NCI-H187 treated with DMSO at 0.1 percent for 48 hours (cell line): ENCODE results near the gene RBBP7.
"Not testable (repeated sequence)": the region's sequence is repeated elsewhere in the genome, so short reads cannot be mapped to it uniquely, and the experiment has no call there.

ENCODE experiments used
- DNase-seq: peaks from one replicate; lab custom pipeline; 2025; lab: John Stamatoyannopoulos, UW

The RBBP7 gene

DNA sequence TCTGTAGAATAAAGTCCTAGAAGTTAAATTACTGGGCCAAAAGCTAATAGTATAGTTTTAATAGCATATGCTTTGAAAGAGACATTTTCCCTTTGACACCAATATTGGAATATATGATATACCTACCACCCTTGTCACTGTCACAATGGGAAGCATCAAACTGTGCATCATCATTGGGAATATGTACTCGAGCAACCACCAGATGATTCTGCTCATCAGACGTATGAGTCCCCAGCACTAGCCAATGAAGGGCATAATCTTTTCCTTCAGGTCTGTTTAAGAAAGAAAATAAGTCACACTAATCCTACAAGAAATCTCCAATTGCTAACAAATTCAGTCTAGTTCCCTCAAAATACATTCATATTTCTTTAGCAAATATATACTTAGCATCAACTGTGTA, 7.3 kb downstream of the RBBP7 start:
- no peak for DNase-seq

DNA sequence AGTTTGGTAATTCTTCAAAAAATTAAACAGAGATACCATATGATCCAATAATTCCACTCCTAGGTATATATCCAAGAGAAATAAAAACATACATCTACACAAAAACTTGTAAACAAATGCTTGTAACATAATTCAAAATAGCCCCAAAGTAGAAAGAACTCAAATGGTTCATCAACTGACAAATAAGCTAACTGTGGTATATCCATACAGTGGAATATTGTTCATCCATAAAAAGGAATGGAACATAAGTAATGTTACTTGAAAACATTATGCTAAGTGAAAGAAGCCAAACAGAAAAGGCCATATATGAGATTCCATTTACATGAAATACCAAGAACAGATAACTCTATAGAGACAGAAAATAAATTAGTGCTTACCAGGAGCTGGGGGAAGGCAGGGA, 13.4 kb downstream of the RBBP7 start:
- DNase-seq: no peak

DNA sequence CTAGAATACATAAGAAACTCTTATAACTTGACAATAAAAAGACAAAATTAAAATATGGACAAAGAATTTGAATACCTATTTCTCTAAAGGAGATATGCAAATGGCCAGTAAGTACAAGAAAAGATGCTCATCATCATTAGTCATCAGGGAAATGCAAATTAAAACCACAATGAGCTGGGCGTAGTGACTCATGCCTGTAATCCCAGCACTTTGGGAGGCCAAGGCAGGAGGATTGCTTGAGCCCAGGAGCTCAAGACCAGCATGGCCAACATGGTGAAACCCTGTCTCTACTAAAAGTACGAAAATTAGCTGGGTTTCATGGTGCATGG, 14.1 kb downstream of the RBBP7 start:
- not testable (repeated sequence) for DNase-seq

DNA sequence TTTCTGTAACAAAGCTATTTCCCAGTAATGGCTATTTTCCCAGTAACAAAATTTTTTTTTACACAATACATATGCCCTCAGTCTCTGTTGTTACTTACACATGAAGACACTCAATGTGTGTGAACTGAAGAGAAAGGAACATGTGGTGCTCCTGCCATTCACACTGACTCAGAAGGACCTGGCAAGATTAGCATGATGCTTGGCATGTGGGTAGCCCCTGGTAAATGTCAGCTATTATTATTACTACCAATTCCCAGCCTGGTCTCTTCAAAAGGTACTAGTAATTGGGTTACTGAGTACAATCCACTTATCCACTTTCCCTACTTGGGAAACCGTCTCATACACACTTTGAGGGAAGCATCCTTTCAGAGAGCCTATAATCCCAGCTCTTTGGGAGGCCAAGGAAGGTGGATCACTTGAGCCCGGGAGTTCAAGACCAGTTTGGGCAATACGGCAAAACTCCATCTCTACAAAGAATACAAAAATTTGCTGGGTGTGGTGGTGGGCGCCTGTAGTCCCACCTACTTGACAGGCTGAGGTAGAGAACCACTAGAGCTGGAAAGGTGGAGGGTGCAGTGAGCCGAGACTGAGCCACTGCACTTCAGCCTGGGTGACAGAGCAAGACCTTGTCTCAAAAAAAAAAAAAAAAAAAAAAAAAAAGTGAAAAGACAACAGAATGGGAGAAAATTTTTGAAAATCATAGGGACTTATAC, 14.6 kb downstream of the RBBP7 start:
- DNase-seq: no peak

DNA sequence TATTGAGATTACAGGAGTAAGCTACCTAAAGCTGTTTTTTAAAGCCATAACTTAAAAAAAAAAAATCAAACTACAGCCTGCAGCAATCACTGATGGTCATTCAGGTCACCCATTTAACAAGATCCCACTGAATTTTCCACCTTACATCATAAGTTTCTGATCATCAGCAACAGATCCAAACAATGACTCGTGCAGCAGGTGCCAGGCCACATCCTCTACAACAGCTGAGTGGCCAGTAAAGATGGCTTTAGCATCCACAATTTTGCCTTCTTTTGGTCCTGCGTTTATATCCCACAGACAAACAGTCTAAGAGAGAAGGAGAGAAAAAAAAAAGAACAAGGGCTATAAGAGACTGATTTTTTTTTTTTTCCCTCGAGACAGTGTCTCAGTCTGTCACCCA, 16.6 kb downstream of the RBBP7 start:
- DNase-seq: no peak

DNA sequence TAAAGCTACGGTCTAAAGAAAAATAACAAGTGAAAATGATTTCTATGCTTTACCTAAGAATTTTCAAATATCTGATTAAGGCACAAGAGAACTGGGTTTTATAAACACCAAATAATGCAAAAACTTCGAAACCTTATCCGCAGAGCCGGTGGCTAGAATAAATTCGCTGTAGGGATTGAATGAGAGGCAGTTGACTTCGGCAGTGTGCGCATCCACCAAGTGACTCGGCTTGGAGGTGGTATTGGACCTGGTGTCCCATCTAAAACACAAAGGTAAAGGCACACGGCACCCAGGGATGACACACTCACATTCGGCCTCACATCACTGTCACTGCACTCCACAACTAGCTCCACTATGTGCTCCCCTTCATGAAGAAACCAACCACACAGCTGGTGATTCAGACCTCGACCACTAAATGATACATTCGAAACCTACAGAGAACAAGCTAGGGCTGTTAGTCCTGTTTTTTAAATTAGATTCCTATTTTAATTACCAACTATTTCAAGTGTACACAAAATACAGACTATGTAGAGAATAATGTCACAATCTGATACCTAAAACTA, 17.5 kb downstream of the RBBP7 start:
- DNase-seq: no peak

DNA sequence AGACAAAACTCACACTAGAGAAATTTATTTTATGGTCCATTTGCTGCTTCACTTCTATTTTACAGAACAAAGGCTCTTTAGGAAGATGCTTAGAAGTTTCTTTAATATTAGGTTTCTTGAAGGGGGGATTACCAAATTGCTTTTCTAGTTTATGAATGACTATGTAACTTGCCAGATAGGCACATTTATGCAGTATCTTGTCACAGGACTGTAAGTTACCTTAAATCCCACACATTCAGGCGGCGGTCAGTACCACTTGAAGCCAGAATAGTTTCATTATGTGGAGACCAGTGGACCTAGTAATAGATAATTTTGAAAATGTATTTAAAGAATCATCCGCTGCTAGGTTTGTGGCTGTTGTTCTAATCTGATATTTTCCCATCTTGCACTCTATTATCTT, 18.3 kb downstream of the RBBP7 start:
- no peak for DNase-seq

DNA sequence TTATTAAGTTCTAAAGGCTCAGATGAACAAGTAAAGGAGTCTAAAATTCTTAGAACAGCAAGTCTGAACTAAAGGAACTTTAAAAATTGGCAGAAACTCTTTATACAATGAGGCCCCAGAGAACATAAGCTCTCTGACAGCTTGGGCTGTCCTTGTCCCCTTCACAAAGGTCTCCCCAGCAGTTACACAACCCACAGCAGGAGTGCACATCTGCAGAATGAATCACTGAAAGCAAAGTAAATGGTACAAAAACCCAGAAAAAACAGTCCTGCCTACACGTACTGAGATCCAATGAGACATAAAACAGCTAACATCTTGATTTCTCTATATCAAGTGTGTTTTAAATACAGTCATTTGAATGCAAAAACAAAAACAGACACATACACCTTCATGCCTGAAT, 18.7 kb downstream of the RBBP7 start:
- no peak for DNase-seq

DNA sequence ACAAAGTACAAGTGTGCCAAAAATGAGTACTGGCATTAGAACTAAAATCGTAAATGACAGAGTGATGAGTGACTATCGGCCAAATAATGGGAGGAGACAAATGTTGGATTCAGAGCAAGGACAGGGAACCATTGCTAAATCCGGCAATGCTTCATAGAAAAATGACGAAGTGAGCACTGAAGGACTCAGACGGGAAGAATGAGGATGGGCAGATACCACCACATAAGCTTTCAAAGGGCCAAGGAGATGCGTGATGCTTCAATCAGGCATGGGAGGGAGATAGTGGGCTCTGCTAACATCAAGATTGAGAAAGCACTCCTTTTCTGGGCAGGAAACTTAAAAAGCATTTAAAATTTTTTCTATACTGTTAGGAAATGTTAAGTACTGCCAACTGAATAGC, 21.6 kb downstream of the RBBP7 start:
- DNase-seq: no peak

DNA sequence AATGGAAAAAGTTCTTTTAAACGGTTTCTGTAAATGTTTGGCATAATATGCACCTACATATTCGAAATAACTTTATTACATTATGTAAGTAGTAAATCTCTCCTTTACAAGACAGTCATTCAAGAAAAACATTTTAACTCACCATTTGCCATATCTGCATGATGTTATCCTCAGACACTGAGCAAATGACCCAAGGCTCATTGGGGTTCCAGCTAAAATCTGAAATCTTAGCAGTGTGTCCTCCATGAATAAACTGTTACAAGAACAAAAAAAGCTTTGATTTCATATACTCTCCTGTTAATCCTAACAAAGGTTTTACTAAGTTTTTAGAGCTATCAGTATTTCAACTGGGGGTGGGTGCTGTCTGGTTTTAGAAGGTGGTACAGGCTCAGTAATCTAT, 24.5 kb downstream of the RBBP7 start:
- DNase-seq: no peak

DNA sequence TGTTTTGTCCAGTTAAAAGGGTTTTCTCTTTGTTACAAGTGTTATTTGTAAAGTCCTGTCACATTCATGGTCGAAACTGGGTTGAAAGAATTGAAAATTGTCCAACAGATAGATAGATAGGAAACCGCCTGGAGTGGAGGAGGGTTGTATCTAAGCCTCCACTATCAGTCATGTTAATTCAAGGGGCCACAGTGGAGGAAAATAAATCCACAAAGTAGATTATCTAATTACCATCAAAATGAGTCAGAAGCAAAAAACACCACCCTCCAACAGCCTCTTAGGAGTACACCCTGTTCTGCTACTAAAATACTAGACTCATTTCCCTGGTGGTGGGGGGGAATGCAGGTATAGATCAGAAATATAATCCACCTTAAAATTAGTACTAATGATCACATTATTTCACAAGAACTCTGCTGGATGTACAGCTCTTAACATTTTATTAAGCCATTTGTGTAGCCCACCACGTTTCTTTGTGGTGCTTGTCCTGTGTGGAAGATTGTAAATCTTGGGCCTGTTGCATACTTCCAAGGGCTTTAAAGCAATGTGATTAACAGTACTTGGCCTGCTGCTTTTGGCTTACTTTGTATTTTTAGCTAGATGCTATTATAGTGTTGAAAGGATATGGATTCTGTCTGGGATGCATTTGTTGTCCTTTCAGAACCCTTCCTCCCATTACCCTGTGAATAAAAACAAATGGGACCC, 26.8 kb downstream of the RBBP7 start:
- no peak for DNase-seq

DNA sequence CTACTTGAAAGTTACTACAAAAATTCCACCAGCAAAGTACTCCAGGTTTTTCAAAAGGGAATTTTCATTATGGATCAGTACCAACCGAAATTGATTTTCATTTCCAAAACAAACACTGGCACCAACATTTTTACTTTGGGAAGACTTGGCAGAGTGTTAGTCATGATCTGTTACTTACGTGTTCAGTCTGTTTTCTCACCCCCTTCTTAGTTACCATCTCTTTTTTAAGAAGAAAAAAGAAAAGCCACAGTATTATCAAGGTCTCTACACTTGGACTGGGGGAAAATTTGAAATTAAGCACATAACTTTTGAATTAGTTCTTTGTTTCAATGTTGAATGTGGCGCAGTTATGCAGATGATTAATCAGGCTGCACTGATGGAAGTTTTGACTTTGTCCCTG, 27.5 kb downstream of the RBBP7 start:
- DNase-seq: no peak

DNA sequence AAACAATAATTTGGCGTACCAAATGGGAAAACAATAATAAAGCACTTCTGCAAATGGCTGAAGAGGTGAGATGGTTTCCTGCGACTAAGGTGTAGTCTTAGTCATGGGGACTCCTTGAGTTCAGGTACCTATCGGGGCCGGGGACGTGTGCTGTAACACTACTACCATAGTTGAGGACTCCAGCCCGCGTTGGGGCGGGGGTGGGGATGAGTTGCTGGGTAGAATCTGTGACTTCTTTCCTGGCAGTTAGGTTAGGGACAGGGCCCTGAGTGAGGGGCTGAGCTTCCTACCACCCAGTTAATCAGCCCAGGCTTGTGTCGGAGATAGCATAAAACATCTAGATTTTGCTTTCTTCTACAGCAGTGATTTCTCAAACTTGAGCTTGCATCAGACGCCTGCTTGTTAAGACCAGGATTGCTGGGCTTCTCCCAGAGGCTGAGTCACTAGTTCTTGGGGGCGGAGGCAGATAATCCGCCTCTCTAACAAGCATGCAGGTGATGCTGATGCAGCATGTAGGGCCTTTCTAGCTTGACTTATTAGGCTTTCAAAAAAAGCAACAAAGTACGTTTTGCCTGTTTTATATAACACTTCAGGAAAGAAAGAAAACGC, 30.2 kb downstream of the RBBP7 start:
- no peak for DNase-seq

DNA sequence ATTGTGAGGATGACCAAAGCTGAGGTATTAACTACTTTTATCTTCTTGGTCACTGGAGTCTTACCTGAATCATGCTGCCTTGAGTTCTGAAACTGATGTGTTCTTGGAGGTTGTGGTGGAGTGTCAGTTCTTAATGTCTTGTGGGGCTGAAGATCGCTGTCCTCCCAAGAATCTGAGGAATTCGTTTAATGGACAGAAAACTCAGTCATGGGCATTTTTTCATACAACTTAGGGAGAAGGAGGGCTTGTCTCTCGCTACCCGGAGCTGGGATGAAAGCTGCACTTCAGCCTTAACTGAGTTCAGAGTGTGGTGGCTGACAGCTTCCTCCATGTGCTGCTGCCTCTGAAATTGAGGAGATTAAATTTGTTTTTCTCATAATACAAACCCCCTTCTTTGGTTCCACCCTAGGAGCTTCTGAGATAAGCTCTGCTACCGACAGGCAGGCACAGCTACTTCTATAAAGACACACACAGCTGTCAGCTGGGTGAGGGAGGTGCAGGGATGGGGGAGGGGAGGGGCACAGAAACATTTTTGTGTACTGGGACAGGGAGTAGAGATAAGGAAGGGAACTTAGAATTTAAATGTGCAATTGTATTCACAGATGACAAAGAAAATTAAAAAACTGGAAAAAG, 30.8 kb downstream of the RBBP7 start:
- no peak for DNase-seq

DNA sequence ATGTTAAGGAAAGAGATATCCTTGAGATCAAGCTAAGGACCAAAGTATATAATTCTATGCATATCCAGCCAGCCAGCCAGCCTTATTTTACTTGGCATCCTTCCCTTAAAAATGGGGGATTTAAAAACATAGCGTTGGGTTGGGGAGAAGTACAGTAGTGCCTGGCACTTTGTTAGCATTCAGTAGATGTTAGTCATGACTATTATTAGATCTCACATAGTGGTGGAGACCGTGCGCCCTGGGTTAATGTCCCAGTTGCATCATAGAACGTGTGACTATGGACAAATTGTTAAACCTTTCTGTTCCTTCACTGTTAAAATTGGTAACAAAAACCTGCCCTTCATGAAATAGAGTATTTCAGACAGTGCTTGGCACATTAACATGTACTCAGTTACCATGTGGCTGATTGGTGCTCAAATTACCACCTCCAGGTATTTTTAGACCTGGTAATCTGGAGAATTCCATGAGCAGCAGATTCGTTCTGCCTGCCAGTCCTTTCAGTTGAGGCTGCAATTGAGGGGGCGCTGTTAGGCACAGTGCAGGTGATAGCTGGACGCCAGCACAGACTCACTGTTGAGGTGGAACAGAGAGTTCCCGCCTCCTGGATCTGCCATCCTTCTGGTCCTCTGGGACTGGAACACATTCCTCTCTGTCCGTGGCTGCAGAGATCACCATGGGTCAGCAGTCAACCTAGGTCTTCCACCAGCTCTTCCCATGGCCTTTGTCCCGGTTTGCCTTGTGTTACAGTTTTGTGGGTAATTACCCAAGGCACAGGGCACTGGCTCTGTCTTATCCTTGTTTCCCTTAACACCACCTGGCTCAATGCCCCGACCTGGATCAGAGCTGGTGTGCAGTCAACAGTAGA, 31.7 kb downstream of the RBBP7 start:
- DNase-seq: no peak

DNA sequence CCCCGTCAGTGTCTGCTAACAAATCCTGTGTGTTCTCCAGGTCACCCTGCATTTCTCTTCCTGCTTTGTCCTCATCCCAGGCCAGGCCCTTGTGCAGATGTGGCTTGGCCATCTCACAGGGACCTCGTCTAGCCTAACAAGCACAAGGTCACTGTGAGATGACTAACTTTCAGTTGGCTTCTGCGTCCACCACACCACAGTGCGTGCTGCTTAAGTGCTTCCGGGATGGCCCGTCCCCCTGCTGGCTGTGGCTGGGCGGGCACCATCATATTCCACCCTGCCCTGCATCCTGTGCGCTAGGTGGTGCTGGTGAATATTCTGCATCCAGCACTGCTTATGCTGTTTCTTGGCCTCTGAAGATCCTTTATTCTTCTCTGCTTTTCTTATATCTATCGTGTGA, 33.8 kb downstream of the RBBP7 start:
- no peak for DNase-seq

DNA sequence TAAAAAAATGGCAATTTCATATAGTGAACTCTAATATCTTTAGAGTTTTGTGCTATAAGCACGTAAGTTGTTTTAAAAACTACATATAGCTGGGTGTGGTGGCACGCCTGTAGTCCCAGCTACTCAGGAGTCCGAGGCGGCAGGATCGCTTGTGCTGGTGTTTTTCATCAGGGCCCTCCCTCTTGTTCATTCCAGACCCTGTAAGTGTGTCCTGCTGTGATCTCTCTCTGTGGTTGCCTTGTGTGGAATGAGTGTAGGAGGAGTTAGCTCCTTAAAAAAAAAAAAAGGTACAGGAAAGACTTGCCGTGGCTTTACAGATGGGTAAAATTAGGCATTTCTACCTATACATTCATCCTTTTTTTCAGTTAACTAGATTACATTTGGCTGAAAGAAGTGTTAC, 35.4 kb downstream of the RBBP7 start:
- no peak for DNase-seq

DNA sequence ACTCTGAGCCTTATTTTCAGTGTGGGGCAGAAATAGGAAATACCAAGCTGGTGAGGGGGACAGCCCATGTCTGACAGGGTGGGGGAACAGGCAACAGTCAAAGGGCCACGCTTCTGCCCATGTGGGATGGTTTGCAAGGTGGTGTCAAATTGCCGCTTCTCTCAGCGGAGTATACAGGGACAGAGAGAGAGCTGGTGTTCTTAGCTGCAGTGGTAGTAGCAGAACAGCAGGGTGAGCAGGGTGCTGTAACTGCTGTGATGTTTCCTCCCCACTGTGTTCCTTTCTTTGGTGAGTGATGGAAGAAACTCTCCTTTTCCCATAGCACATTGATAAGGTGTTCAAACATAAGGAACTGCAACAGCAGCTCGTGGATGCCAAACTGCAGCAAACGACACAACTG, 37.9 kb downstream of the RBBP7 start:
- DNase-seq: no peak

DNA sequence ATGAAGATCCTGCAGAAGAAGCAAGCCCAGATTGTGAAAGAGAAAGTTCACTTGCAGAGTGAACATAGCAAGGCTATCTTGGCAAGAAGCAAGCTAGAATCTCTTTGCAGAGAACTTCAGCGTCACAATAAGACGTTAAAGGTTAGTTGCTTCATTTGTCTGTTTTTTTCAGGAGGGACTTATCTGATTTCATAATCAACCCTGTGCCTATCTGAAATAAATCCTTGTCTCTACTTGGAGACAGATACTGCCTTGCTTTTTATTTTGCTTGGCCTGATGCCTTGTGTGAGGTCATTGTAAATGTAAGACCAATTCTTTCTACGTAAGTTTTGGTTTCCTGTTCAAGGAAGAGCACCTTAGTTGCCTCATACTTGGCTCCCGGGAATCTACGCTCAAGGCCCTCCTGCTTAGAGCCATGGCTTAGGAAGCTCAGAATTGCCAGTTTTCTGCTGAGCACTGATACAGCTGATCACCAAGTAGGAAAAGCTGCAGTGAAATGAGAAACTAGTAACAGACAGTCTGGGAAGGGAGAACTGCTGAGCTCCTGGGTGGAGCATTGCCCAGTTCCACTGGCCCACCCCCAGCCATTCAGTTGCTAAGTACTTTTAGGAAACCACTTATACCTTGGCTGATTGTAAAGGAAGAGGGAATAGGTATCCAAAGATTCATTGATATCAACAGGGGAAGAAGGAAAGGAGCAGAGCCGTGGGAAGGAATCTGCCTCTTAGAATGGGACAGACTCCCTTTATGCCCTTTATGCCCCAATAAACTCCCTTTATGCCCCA, 41.8 kb downstream of the RBBP7 start:
- no peak for DNase-seq

DNA sequence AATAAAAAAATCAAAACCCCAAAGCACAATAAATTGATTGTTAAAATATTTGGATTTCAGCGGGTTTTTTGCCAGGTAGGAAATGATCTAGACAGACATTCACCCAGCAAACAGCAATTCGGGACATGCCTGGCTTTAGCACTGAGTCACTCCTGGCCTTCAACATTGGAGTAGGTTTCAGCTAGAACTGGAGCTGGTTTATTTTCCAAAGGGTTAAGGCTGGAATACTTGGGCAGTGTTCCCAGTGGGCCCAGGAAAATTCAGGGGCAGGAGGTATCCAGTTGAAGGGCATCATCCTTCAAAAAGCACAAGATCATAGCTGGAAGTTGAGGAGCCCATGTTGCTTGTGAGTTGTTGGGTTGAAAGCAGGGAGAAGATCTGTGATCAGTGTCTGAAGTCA, 42.9 kb downstream of the RBBP7 start:
- no peak for DNase-seq

DNA sequence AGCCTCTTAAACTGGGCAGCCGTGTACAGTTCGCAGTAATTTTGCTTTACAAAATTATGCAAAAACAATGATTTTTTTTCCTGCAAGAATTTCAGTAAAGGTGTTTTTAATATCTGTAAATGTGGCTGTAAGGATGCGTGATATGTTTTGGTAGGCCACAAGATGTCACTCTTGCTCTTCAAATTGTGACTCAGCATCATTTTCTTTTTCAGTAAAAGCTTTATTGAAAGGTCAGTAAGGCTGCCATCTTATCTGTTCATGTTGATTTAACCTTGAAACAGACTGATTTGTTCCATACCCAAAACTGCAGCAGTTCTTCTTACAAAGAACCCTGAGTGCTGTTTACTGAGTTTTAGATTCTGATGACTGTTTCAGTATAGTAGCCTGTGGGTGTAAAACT, 44.0 kb downstream of the RBBP7 start:
- no peak for DNase-seq
